HepG2 (cell line): ENCODE data around the gene CBFA2T2. TPM values are rescaled to one million over a fixed set of nuclear protein-coding genes. Genes with fewer than 3 reads are reported as not detected.

Experiments used
- ATAD3A ChIP-seq: sonication (generic); formaldehyde crosslinking; IDR thresholded peaks from 2 replicates; pipeline ENCODE4 v1.4.0; 2020; ENCODE audit warnings: missing genetic modification reagents
- BATF2 ChIP-seq: sonication (generic); formaldehyde crosslinking; IDR thresholded peaks from 2 replicates; pipeline ENCODE4 v1.8.0; 2022; ENCODE audit warnings: mild to moderate bottlenecking, missing genetic modification reagents, moderate library complexity
- CREB3 ChIP-seq: sonication (generic); formaldehyde crosslinking; IDR thresholded peaks from 2 replicates; pipeline ENCODE4 v1.5.0; 2020; ENCODE audit warnings: missing genetic modification reagents
- DR1 ChIP-seq: sonication (generic); formaldehyde crosslinking; IDR thresholded peaks from 2 replicates; pipeline ENCODE4 v1.8.0; 2021; ENCODE audit warnings: mild to moderate bottlenecking, missing genetic modification reagents, inconsistent platforms
- EHMT2 ChIP-seq: fragments of 200-600 bp; sonication (generic); IDR thresholded peaks from 2 replicates; pipeline ENCODE4 v1.7.0; 2017; ENCODE audit warnings: antibody characterized with exemption, low read depth, low read length, borderline replicate concordance
- FOXP4 ChIP-seq: sonication (generic); formaldehyde crosslinking; IDR thresholded peaks from 2 replicates; pipeline ENCODE4 v1.4.0; 2020; ENCODE audit warnings: missing genetic modification reagents
- GABPA ChIP-seq, 2 experiments: IDR thresholded peaks; 2 replicates each; pipeline ENCODE4 v1.6.1; 2011 to 2016; ENCODE audit warnings: low read depth in 2 of 2, low read length in 1 of 2, missing biosample characterization in 1 of 2, missing genetic modification characterization in 1 of 2
- GTF3A ChIP-seq: sonication (generic); formaldehyde crosslinking; conservative IDR thresholded peaks from 2 replicates; pipeline ENCODE4 v1.4.0; 2020; ENCODE audit warnings: mild to moderate bottlenecking, missing genetic modification reagents
- MAX ChIP-seq: IDR thresholded peaks from 2 replicates; pipeline ENCODE4 v1.6.1; 2012; ENCODE audit warnings: inconsistent platforms
- MBD4 ChIP-seq: IDR thresholded peaks from 2 replicates; pipeline ENCODE4 v1.6.1; 2012; ENCODE audit warnings: low read length, inconsistent platforms, borderline replicate concordance
- MED8 ChIP-seq: sonication (generic); formaldehyde crosslinking; IDR thresholded peaks from 2 replicates; pipeline ENCODE4 v1.8.1; 2023; ENCODE audit warnings: mild to moderate bottlenecking, missing genetic modification reagents; ENCODE audit not compliant: insufficient replicate concordance
- NFKB2 ChIP-seq: sonication (generic); formaldehyde crosslinking; IDR thresholded peaks from 2 replicates; pipeline ENCODE4 v1.4.0; 2020; ENCODE audit warnings: missing genetic modification reagents, borderline replicate concordance
- NR2F1 ChIP-seq, 2 experiments: fragments of 450-650 bp in 1 of 2; formaldehyde crosslinking in 1 of 2; IDR thresholded peaks; 2 replicates each; pipeline versions ENCODE4 v1.5.0 to v1.6.1; 2016 to 2020; ENCODE audit warnings: mild to moderate bottlenecking in 1 of 2, missing compliant biosample characterization in 1 of 2, missing genetic modification reagents in 1 of 2, moderate library complexity in 1 of 2
- POLR2AphosphoS2 ChIP-seq: IDR thresholded peaks from 2 replicates; pipeline ENCODE4 v1.6.1; 2011; ENCODE audit warnings: low read depth, low read length, improper control_type of control experiment
- PRPF4 ChIP-seq: fragments of 200-400 bp; formaldehyde crosslinking; IDR thresholded peaks from 2 replicates; pipeline ENCODE4 v1.6.1; 2016; ENCODE audit warnings: low read length, low read depth; ENCODE audit not compliant: poor library complexity, severe bottlenecking
- REXO4 ChIP-seq: sonication (generic); formaldehyde crosslinking; IDR thresholded peaks from 2 replicates; pipeline ENCODE4 v1.8.0; 2022; ENCODE audit warnings: missing genetic modification reagents, mild to moderate bottlenecking, borderline replicate concordance
- SPEN ChIP-seq: sonication (generic); formaldehyde crosslinking; IDR thresholded peaks from 2 replicates; pipeline ENCODE4 v1.5.1; 2020; ENCODE audit warnings: low read depth, mild to moderate bottlenecking, missing genetic modification reagents
- ZBTB25 ChIP-seq: IDR thresholded peaks from 2 replicates; pipeline ENCODE4 v1.6.1; 2018; ENCODE audit warnings: missing genetic modification reagents
- ZNF274 ChIP-seq: sonication (generic); formaldehyde crosslinking; IDR thresholded peaks from 2 replicates; pipeline ENCODE4 v1.5.1; 2020; ENCODE audit warnings: mild to moderate bottlenecking, missing genetic modification reagents
- ZNF44 ChIP-seq: sonication (generic); formaldehyde crosslinking; IDR thresholded peaks from 2 replicates; pipeline ENCODE4 v1.5.1; 2020; ENCODE audit warnings: mild to moderate bottlenecking, missing genetic modification reagents
- ZNF550 ChIP-seq: sonication (generic); formaldehyde crosslinking; IDR thresholded peaks from 2 replicates; pipeline ENCODE4 v1.4.0; 2020; ENCODE audit warnings: mild to moderate bottlenecking, missing genetic modification reagents, borderline replicate concordance
- ZNF883 ChIP-seq: sonication (generic); formaldehyde crosslinking; IDR thresholded peaks from 2 replicates; pipeline ENCODE4 v1.5.1; 2020; ENCODE audit warnings: mild to moderate bottlenecking, missing genetic modification reagents; ENCODE audit errors: not compliant biosample characterization
- ZSCAN9 ChIP-seq: IDR thresholded peaks from 2 replicates; pipeline ENCODE4 v1.6.1; 2016; ENCODE audit warnings: borderline replicate concordance
- polyA plus RNA-seq, 8 experiments: library from polyadenylated mRNA; depleted of rRNA in 3 of 8; stranded (reverse) in 7 of 8; unstranded in 1 of 8; fragments of >200 nt; fragmentation: Illumina TruSeq in 4 of 8; extraction: Trizol in 4 of 8; gene quantifications; 2 replicates each; pipeline versions ENCODE4 v1.2.1 to v1.2.3, GENCODE V29; 2011 to 2016; ENCODE audit warnings: low read depth in 4 of 8, missing spikeins in 1 of 8, mixed read lengths in 1 of 8; ENCODE audit not compliant: insufficient read depth in 1 of 8
- total RNA-seq, 5 experiments: library from RNA; depleted of rRNA; stranded (reverse); fragments of >200 nt; fragmentation: Illumina TruSeq; extraction: Trizol; gene quantifications; 2 replicates each; pipeline ENCODE4 v1.2.3, GENCODE V29; 2016; ENCODE audit warnings: low read depth in 1 of 5

The CBFA2T2 gene
- total and polyA plus RNA-seq, 2 of the 13 experiments (the other 11 are each of a cell fraction or from before 2014, with no cell fraction given), result 6.3 to 21.2 TPM

GRCh38 chr20:33663161-33664084, 173.5 kb downstream of the CBFA2T2 start (continued):
- TF ChIP-seq PRPF4, result no peak
- TF ChIP-seq ZNF883 (CRISPR knock-in tag), result peak; percentile 98
- TF ChIP-seq GTF3A (CRISPR knock-in tag), result no peak
- TF ChIP-seq FOXP4 (CRISPR knock-in tag), result peak; percentile 50; the same call in 1 of the 2 replicates
- TF ChIP-seq DR1 (CRISPR knock-in tag), result peak; percentile 67
- no peak; the same call in 1 of the 2 replicates for TF ChIP-seq ZNF44
- no peak; the same call in 1 of the 2 replicates for TF ChIP-seq CREB3 (CRISPR knock-in tag)
- TF ChIP-seq ZNF274 (CRISPR knock-in tag), result peak; percentile 96
- TF ChIP-seq GABPA (IDR thresholded peaks at IDR 0.05; ENCODE audit: low read depth, low read length), result peak; percentile 95
- peak; percentile 86 for TF ChIP-seq GABPA (CRISPR knock-in tag; IDR thresholded peaks at IDR 0.05; ENCODE audit: low read depth)
- peak; percentile 71; the same call in 1 of the 2 replicates for TF ChIP-seq ZBTB25 (CRISPR knock-in tag)
- peak; percentile 96 for TF ChIP-seq SPEN (CRISPR knock-in tag)
- peak; percentile 89 for TF ChIP-seq MED8 (CRISPR knock-in tag)
- peak; percentile 98; the same call in 1 of the 2 replicates for TF ChIP-seq ZNF550
- peak; percentile 66 for TF ChIP-seq NFKB2 (CRISPR knock-in tag)
- peak; percentile 9; the same call in 1 of the 2 replicates for TF ChIP-seq REXO4
- no peak for TF ChIP-seq POLR2AphosphoS2
- no peak for TF ChIP-seq ATAD3A (CRISPR knock-in tag)
- TF ChIP-seq EHMT2, result no peak
- TF ChIP-seq BATF2, result peak; percentile 91
- no peak for TF ChIP-seq MBD4
- peak; percentile 84 for TF ChIP-seq MAX
- no peak for TF ChIP-seq NR2F1 (CRISPR knock-in tag; IDR thresholded peaks at IDR 0.05)
- peak; percentile 51; the same call in 1 of the 2 replicates for TF ChIP-seq ZSCAN9 (CRISPR knock-in tag)
